SU-DHL-6 (cell line): ENCODE data around the gene CADM1.

Source experiments
- H2AFZ ChIP-seq: fragments of 200-600 bp; sonication (generic); 2 replicates; pipeline ENCODE4 v1.6.1; 2014; ENCODE audit warnings: low read depth, mild to moderate bottlenecking, moderate library complexity, mixed read lengths, antibody characterized with exemption, low read length; ENCODE audit not compliant: severe bottlenecking
- H3F3A ChIP-seq: fragments of 200-600 bp; shearing (Covaris generic); 2 replicates; pipeline ENCODE4 v1.6.0; 2016; ENCODE audit warnings: antibody characterized with exemption, mild to moderate bottlenecking; ENCODE audit not compliant: insufficient read depth
- H3K27ac ChIP-seq: fragments of 200-600 bp; sonication (generic); 2 replicates; pipeline ENCODE4 v1.5.1; 2016; ENCODE audit warnings: low read depth, mild to moderate bottlenecking, low read length, moderate library complexity, mixed read lengths
- H3K27me3 ChIP-seq: fragments of 200-600 bp; sonication (generic), shearing (Covaris generic); 2 replicates; pipeline ENCODE4 v1.6.0; 2014; ENCODE audit warnings: mild to moderate bottlenecking, low read length
- H3K36me3 ChIP-seq: fragments of 200-600 bp; sonication (generic); 2 replicates; pipeline ENCODE4 v1.6.1; 2014; ENCODE audit warnings: mild to moderate bottlenecking, low read length, mixed read lengths
- H3K4me2 ChIP-seq: fragments of 300-600, 200-600 bp; shearing (Covaris generic), sonication (generic); 2 replicates; pipeline ENCODE4 v1.6.0; 2014; ENCODE audit warnings: low read length, low read depth, mild to moderate bottlenecking; ENCODE audit not compliant: poor library complexity, severe bottlenecking
- H3K4me3 ChIP-seq: fragments of 200-600 bp; sonication (generic); 2 replicates; pipeline ENCODE4 v1.5.1; 2014; ENCODE audit warnings: antibody characterized with exemption, low read length, mild to moderate bottlenecking, mixed read lengths; ENCODE audit not compliant: insufficient read depth, poor library complexity, severe bottlenecking
- H3K79me2 ChIP-seq: fragments of 200-600 bp; sonication (generic); 2 replicates; pipeline ENCODE4 v1.6.1; 2014; ENCODE audit warnings: mild to moderate bottlenecking, low read length, moderate library complexity; ENCODE audit not compliant: insufficient read depth
- H3K9ac ChIP-seq: fragments of 200-600 bp; sonication (generic); 2 replicates; pipeline ENCODE4 v1.7.0; 2014; ENCODE audit warnings: mild to moderate bottlenecking, low read length
- H3K9me2 ChIP-seq: fragments of 200-600 bp; sonication (generic); replicated peaks from 2 replicates; pipeline ENCODE4 v1.6.1; 2014; ENCODE audit warnings: low read length; ENCODE audit not compliant: insufficient read depth
- H3K9me3 ChIP-seq: fragments of 200-600 bp; sonication (generic); 2 replicates; pipeline ENCODE4 v1.6.1; 2014; ENCODE audit warnings: low read length, mixed read lengths; ENCODE audit not compliant: insufficient read depth
- H4K20me1 ChIP-seq: fragments of 200-600 bp; sonication (generic); 2 replicates; pipeline ENCODE4 v1.6.1; 2014; ENCODE audit warnings: low read depth, mild to moderate bottlenecking, antibody characterized with exemption, low read length, moderate library complexity, mixed read lengths
- CTCF ChIP-seq: fragments of 200-600 bp; sonication (generic); IDR thresholded peaks from one replicate; pipeline ENCODE4 v1.5.1; 2017; ENCODE audit warnings: antibody characterized with exemption, mild to moderate bottlenecking, low read length, moderate library complexity; ENCODE audit not compliant: insufficient read depth, poor library complexity, severe bottlenecking
- EZH2phosphoT487 ChIP-seq: fragments of 200-600 bp; sonication (generic), shearing (Covaris generic); conservative IDR thresholded peaks from 2 replicates; pipeline ENCODE4 v1.6.1; 2018; ENCODE audit warnings: mild to moderate bottlenecking, antibody characterized with exemption, low read length, moderate library complexity, mixed read lengths

Gene CADM1

GRCh38 chr11:115269191-115269950 lies 234.8 kb downstream of the CADM1 start:
- H3K36me3 ChIP-seq: no peaks in the 10 kb centered on the region
- H2AFZ ChIP-seq: no peak overlapping the region
- H3K27ac ChIP-seq: no peak overlapping the region
- no peak overlapping the region for H3K4me3 ChIP-seq
- H4K20me1 ChIP-seq: no peaks in the 10 kb centered on the region
- no peak overlapping the region for H3K4me2 ChIP-seq
- H3K9me2 ChIP-seq: no peaks in the 10 kb centered on the region
- H3K9me3 ChIP-seq: no peaks in the 10 kb centered on the region
- no peaks in the 10 kb centered on the region for H3K79me2 ChIP-seq
- TF ChIP-seq CTCF (no peak), EZH2phosphoT487 (no peak)
- H3K27me3 ChIP-seq: no peaks in the 10 kb centered on the region
- no peak overlapping the region for H3K9ac ChIP-seq
- no peaks in the 10 kb centered on the region for H3F3A ChIP-seq

GRCh38 chr11:115267871-115268270 lies 236.3 kb downstream of the CADM1 start:
- H3K9me2 ChIP-seq: no peaks in the 10 kb centered on the region
- no peak overlapping the region for H3K27ac ChIP-seq
- H3K36me3 ChIP-seq: no peaks in the 10 kb centered on the region
- H3K79me2 ChIP-seq: no peaks in the 10 kb centered on the region
- no peaks in the 10 kb centered on the region for H3F3A ChIP-seq
- H4K20me1 ChIP-seq: no peaks in the 10 kb centered on the region
- H3K9me3 ChIP-seq: no peaks in the 10 kb centered on the region
- no peak overlapping the region for H2AFZ ChIP-seq
- no peak overlapping the region for H3K4me2 ChIP-seq
- H3K27me3 ChIP-seq: no peaks in the 10 kb centered on the region
- H3K4me3 ChIP-seq: no peak overlapping the region
- TF ChIP-seq EZH2phosphoT487 (no peak), CTCF (no peak)
- H3K9ac ChIP-seq: no peak overlapping the region

- Histone ChIP-seq H3K27ac (no peak overlapping the region), H3F3A (no peaks in the 10 kb centered on the region), H2AFZ (no peak overlapping the region), H4K20me1 (no peaks in the 10 kb centered on the region), H3K4me2 (no peak overlapping the region), H3K36me3 (no peaks in the 10 kb centered on the region), H3K27me3 (no peaks in the 10 kb centered on the region), H3K4me3 (no peak overlapping the region), H3K79me2 (no peaks in the 10 kb centered on the region), H3K9me3 (no peaks in the 10 kb centered on the region), H3K9ac (no peak overlapping the region), H3K9me2 (no peaks in the 10 kb centered on the region)
- no peak for TF ChIP-seq EZH2phosphoT487
- no peak for TF ChIP-seq CTCF
These were observed 236.9 kb downstream of the CADM1 start for GRCh38 chr11:115267238-115267781.
